ENCODE results near the gene ZBTB20. TPM values are rescaled to one million over a fixed set of nuclear protein-coding genes. Genes with fewer than 3 reads are reported as not detected.

Gene ZBTB20
- total and polyA plus RNA-seq, 10 of the 15 experiments (the other 5 are each of a cell fraction or from before 2014, with no cell fraction given) = 0.20 to 5.5 (median 2.2) TPM

GRCh38 chr3:114597012-114597411 lies 550.1 kb downstream of the ZBTB20 start:
- Histone ChIP-seq H4K20me1 (ENCODE audit: control insufficient read depth, insufficient read depth) (no peaks in the 10 kb centered on the region), H3K9ac (ENCODE audit: control insufficient read depth, insufficient read depth, low read length) (no peak overlapping the region), H3K9me3 (replicated peaks; ENCODE audit: control insufficient read depth, insufficient read depth, low read length) (no peaks in the 10 kb centered on the region), H3K4me2 (ENCODE audit: control insufficient read depth, insufficient read depth) (no peak overlapping the region), H3K4me3 (no peak overlapping the region), H3K36me3 (ENCODE audit: control insufficient read depth in 2 of 2, insufficient read depth in 2 of 2, low read length in 1 of 2) (no peaks in the 10 kb centered on the region), H3K79me2 (ENCODE audit: control insufficient read depth, insufficient read depth, low read length) (no peaks in the 10 kb centered on the region), H3K27me3 (replicated peaks in 1 of 2; ENCODE audit: control insufficient read depth in 2 of 2, insufficient read depth in 2 of 2, low read length in 1 of 2) (no peaks in the 10 kb centered on the region), H3K4me1 (ENCODE audit: control insufficient read depth, insufficient read depth, low read length) (no peaks in the 10 kb centered on the region; the same call in 1 of the 2 replicates), H2AFZ (ENCODE audit: control insufficient read depth, low read depth, low read length) (no peak overlapping the region), H3K27ac (ENCODE audit: control insufficient read depth, insufficient read depth) (no peak overlapping the region)
- TF ChIP-seq CUX1 (IDR thresholded peaks at IDR 0.05; ENCODE audit: insufficient replicate concordance, low read depth, low read length) (no peak), E2F4 (IDR thresholded peaks at IDR 0.05; ENCODE audit: low read depth, low read length) (no peak), TCF12 (IDR thresholded peaks at IDR 0.05; ENCODE audit: low read depth, low read length) (no peak)
- SMC1A ChIA-PET (ENCODE audit: uncharacterized antibody, unreplicated experiment) = no interaction called here
- FAIRE-seq (no peak), DNase-seq (ENCODE audit: low read depth, low spot score) (no peak), ATAC-seq (no peak)
- intact Hi-C loops (cut with micrococcal nuclease; ENCODE audit: unreplicated experiment) (loop anchor here (10.0 kb wide), 1 partner anchor 202 kb away; no protein-coding TSS in a partner anchor), in situ Hi-C loops (cut with MboI) (no loop called here)
- 72% methylated on average over 4 of the region's 4 CpGs for WGBS (ENCODE audit: insufficient coverage, insufficient replicate concordance, low lambda C conversion rate, missing lambda C conversion rate)
- CTCF ChIA-PET = no interaction called here
- POLR2A ChIA-PET = no interaction called here
- RAD21 ChIA-PET (ENCODE audit: unreplicated experiment) = no interaction called here
- BruUV-seq (replicated peaks) = no TSS peak
